HepG2 (cell line): ENCODE data around the gene ALDH9A1. TPM values are rescaled to one million over a fixed set of nuclear protein-coding genes. Genes with fewer than 3 reads are reported as not detected.

ENCODE experiments used
- ATRX ChIP-seq: sonication (generic); formaldehyde crosslinking; IDR thresholded peaks from 2 replicates; pipeline ENCODE4 v1.4.0; 2020; ENCODE audit warnings: missing genetic modification reagents, borderline replicate concordance
- DR1 ChIP-seq: sonication (generic); formaldehyde crosslinking; IDR thresholded peaks from 2 replicates; pipeline ENCODE4 v1.8.0; 2021; ENCODE audit warnings: mild to moderate bottlenecking, missing genetic modification reagents, inconsistent platforms
- GPN1 ChIP-seq: sonication (generic); formaldehyde crosslinking; IDR thresholded peaks from 2 replicates; pipeline ENCODE4 v1.5.1; 2020; ENCODE audit warnings: missing genetic modification reagents, borderline replicate concordance
- KDM4B ChIP-seq: sonication (generic); formaldehyde crosslinking; IDR thresholded peaks from 2 replicates; pipeline ENCODE4 v1.4.0; 2020; ENCODE audit warnings: missing genetic modification reagents
- MXI1 ChIP-seq: IDR thresholded peaks from 3 replicates; pipeline ENCODE4 v1.6.1; 2012; ENCODE audit warnings: low read depth, low read length, inconsistent platforms, borderline replicate concordance
- NR3C1 ChIP-seq: sonication (generic); formaldehyde crosslinking; IDR thresholded peaks from 2 replicates; pipeline ENCODE4 v1.4.0; 2020; ENCODE audit warnings: missing genetic modification reagents
- ZBTB7B ChIP-seq: sonication (generic); formaldehyde crosslinking; IDR thresholded peaks from 2 replicates; pipeline ENCODE4 v1.4.0; 2020; ENCODE audit warnings: missing genetic modification reagents
- ZNF205 ChIP-seq: IDR thresholded peaks from 2 replicates; pipeline ENCODE4 v1.6.1; 2018; ENCODE audit warnings: missing biosample characterization, missing genetic modification reagents
- polyA plus RNA-seq, 8 experiments: library from polyadenylated mRNA; depleted of rRNA in 3 of 8; stranded (reverse) in 7 of 8; unstranded in 1 of 8; fragments of >200 nt; fragmentation: Illumina TruSeq in 4 of 8; extraction: Trizol in 4 of 8; gene quantifications; 2 replicates each; pipeline versions ENCODE4 v1.2.1 to v1.2.3, GENCODE V29; 2011 to 2016; ENCODE audit warnings: low read depth in 4 of 8, missing spikeins in 1 of 8, mixed read lengths in 1 of 8; ENCODE audit not compliant: insufficient read depth in 1 of 8
- total RNA-seq, 5 experiments: library from RNA; depleted of rRNA; stranded (reverse); fragments of >200 nt; fragmentation: Illumina TruSeq; extraction: Trizol; gene quantifications; 2 replicates each; pipeline ENCODE4 v1.2.3, GENCODE V29; 2016; ENCODE audit warnings: low read depth in 1 of 5
- TF ChIP-seq, protein P1 (sequence below), 2 experiments: fragments of 450-650 bp in 1 of 2; sonication (generic) in 1 of 2; formaldehyde crosslinking in 1 of 2; IDR thresholded peaks; 2 replicates each; pipeline versions ENCODE4 v1.6.1 to v1.8.0; 2016 to 2022; ENCODE audit warnings: antibody characterized with exemption in 1 of 2, mild to moderate bottlenecking in 1 of 2, missing genetic modification reagents in 1 of 2
- TF ChIP-seq, protein P2 (sequence below): IDR thresholded peaks from 2 replicates; pipeline ENCODE4 v1.6.1; 2016; ENCODE audit warnings: missing compliant biosample characterization, missing genetic modification reagents, borderline replicate concordance
- TF ChIP-seq, protein P3 (sequence below): sonication (generic); formaldehyde crosslinking; IDR thresholded peaks from 2 replicates; pipeline ENCODE4 v1.4.0; 2020; ENCODE audit warnings: missing genetic modification reagents, borderline replicate concordance

ALDH9A1 gene
- total and polyA plus RNA-seq, 2 of the 13 experiments (the other 11 are each of a cell fraction or from before 2014, with no cell fraction given): 27.5 to 38.5 TPM

- TF ChIP-seq, protein P1, sequence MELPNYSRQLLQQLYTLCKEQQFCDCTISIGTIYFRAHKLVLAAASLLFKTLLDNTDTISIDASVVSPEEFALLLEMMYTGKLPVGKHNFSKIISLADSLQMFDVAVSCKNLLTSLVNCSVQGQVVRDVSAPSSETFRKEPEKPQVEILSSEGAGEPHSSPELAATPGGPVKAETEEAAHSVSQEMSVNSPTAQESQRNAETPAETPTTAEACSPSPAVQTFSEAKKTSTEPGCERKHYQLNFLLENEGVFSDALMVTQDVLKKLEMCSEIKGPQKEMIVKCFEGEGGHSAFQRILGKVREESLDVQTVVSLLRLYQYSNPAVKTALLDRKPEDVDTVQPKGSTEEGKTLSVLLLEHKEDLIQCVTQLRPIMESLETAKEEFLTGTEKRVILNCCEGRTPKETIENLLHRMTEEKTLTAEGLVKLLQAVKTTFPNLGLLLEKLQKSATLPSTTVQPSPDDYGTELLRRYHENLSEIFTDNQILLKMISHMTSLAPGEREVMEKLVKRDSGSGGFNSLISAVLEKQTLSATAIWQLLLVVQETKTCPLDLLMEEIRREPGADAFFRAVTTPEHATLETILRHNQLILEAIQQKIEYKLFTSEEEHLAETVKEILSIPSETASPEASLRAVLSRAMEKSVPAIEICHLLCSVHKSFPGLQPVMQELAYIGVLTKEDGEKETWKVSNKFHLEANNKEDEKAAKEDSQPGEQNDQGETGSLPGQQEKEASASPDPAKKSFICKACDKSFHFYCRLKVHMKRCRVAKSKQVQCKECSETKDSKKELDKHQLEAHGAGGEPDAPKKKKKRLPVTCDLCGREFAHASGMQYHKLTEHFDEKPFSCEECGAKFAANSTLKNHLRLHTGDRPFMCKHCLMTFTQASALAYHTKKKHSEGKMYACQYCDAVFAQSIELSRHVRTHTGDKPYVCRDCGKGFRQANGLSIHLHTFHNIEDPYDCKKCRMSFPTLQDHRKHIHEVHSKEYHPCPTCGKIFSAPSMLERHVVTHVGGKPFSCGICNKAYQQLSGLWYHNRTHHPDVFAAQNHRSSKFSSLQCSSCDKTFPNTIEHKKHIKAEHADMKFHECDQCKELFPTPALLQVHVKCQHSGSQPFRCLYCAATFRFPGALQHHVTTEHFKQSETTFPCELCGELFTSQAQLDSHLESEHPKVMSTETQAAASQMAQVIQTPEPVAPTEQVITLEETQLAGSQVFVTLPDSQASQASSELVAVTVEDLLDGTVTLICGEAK (IDR thresholded peaks at IDR 0.05): no peak
- TF ChIP-seq, protein P1 (CRISPR knock-in tag; IDR thresholded peaks at IDR 0.05): peak; percentile 35; the same call in 1 of the 2 replicates
- TF ChIP-seq, protein P2, sequence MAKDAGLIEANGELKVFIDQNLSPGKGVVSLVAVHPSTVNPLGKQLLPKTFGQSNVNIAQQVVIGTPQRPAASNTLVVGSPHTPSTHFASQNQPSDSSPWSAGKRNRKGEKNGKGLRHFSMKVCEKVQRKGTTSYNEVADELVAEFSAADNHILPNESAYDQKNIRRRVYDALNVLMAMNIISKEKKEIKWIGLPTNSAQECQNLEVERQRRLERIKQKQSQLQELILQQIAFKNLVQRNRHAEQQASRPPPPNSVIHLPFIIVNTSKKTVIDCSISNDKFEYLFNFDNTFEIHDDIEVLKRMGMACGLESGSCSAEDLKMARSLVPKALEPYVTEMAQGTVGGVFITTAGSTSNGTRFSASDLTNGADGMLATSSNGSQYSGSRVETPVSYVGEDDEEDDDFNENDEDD (CRISPR knock-in tag): peak; percentile 67; the same call in 1 of the 2 replicates
- TF ChIP-seq ZBTB7B (CRISPR knock-in tag): peak; percentile 36; the same call in 1 of the 2 replicates
- TF ChIP-seq, protein P3, sequence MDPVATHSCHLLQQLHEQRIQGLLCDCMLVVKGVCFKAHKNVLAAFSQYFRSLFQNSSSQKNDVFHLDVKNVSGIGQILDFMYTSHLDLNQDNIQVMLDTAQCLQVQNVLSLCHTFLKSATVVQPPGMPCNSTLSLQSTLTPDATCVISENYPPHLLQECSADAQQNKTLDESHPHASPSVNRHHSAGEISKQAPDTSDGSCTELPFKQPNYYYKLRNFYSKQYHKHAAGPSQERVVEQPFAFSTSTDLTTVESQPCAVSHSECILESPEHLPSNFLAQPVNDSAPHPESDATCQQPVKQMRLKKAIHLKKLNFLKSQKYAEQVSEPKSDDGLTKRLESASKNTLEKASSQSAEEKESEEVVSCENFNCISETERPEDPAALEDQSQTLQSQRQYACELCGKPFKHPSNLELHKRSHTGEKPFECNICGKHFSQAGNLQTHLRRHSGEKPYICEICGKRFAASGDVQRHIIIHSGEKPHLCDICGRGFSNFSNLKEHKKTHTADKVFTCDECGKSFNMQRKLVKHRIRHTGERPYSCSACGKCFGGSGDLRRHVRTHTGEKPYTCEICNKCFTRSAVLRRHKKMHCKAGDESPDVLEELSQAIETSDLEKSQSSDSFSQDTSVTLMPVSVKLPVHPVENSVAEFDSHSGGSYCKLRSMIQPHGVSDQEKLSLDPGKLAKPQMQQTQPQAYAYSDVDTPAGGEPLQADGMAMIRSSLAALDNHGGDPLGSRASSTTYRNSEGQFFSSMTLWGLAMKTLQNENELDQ (CRISPR knock-in tag): 0 out of 2 replicates have a peak, but pooled peaks have one; percentile 51
- TF ChIP-seq KDM4B (CRISPR knock-in tag): peak; percentile 62; the same call in 1 of the 2 replicates
- peak; percentile 57; the same call in 1 of the 2 replicates for TF ChIP-seq GPN1 (CRISPR knock-in tag)
- TF ChIP-seq ZNF205 (CRISPR knock-in tag): no peak
- TF ChIP-seq NR3C1 (CRISPR knock-in tag): no peak
- TF ChIP-seq ATRX (CRISPR knock-in tag): no peak
- 0 out of 2 replicates have a peak, but pooled peaks have one; percentile 32 for TF ChIP-seq DR1
- 0 out of 3 replicates have a peak, but pooled peaks have one; percentile 16 for TF ChIP-seq MXI1
These were observed at the start of gene ALDH9A1 (continued) for GRCh38 chr1:165697881-165698760.
